Trophoblast cell (in vitro differentiated cells and primary cell): Measurements from ENCODE around the gene DNAL1.

Experiments used
- DNase-seq, 2 donors: peaks; one replicate each; pipeline ENCODE4 v3.0.0-alpha.2; 2016
- H2AFZ ChIP-seq: 2 replicates; pipeline ENCODE4 v1.6.1; 2013; ENCODE audit warnings: low read length, moderate library complexity, mild to moderate bottlenecking; ENCODE audit not compliant: insufficient read depth, poor library complexity
- H2AK5ac ChIP-seq: 2 replicates; pipeline ENCODE4 v1.6.1; 2013; ENCODE audit warnings: mild to moderate bottlenecking, low read length
- H2BK120ac ChIP-seq: 2 replicates; pipeline ENCODE4 v1.6.1; 2013; ENCODE audit warnings: low read length, mild to moderate bottlenecking, moderate library complexity; ENCODE audit not compliant: insufficient read depth, poor library complexity
- H2BK12ac ChIP-seq: 2 replicates; pipeline ENCODE4 v1.6.1; 2013; ENCODE audit warnings: mild to moderate bottlenecking, low read length, moderate library complexity
- H2BK5ac ChIP-seq: 2 replicates; pipeline ENCODE4 v1.6.1; 2013; ENCODE audit warnings: low read length, low read depth, moderate library complexity, mild to moderate bottlenecking; ENCODE audit not compliant: poor library complexity
- H3K14ac ChIP-seq: 2 replicates; pipeline ENCODE4 v1.6.1; 2013; ENCODE audit warnings: mild to moderate bottlenecking, low read length
- H3K18ac ChIP-seq: 2 replicates; pipeline ENCODE4 v1.6.1; 2013; ENCODE audit warnings: mild to moderate bottlenecking, low read length
- H3K23ac ChIP-seq: 2 replicates; pipeline ENCODE4 v1.6.1; 2013; ENCODE audit warnings: low read length
- H3K27ac ChIP-seq: 2 replicates; pipeline ENCODE4 v1.5.1; 2013; ENCODE audit warnings: low read depth, mild to moderate bottlenecking, inconsistent platforms, low read length, moderate library complexity
- H3K27me3 ChIP-seq: 2 replicates; pipeline ENCODE4 v1.6.1; 2013; ENCODE audit warnings: inconsistent platforms, mild to moderate bottlenecking, low read length, moderate library complexity; ENCODE audit not compliant: insufficient read depth
- H3K36me3 ChIP-seq, 2 experiments: 1 replicate in 1 of 2; 2 replicates in 1 of 2; pipeline ENCODE4 v1.6.1; 2013; ENCODE audit warnings: low read length in 2 of 2, mild to moderate bottlenecking in 2 of 2, moderate library complexity in 1 of 2; ENCODE audit not compliant: insufficient read depth in 2 of 2, control insufficient read depth in 1 of 2
- H3K4ac ChIP-seq: 2 replicates; pipeline ENCODE4 v1.6.1; 2013; ENCODE audit warnings: low read depth, mild to moderate bottlenecking, low read length, moderate library complexity
- H3K4me1 ChIP-seq, 2 experiments: 1 replicate in 1 of 2; 2 replicates in 1 of 2; pipeline ENCODE4 v1.6.1; 2013; ENCODE audit warnings: low read length in 2 of 2, mild to moderate bottlenecking in 2 of 2, moderate library complexity in 1 of 2; ENCODE audit not compliant: insufficient read depth in 2 of 2, control insufficient read depth in 1 of 2
- H3K4me2 ChIP-seq: 2 replicates; pipeline ENCODE4 v1.6.1; 2013; ENCODE audit warnings: inconsistent platforms, mild to moderate bottlenecking, low read length, moderate library complexity
- H3K4me3 ChIP-seq: 2 replicates; pipeline ENCODE4 v1.5.1; 2013; ENCODE audit warnings: mild to moderate bottlenecking, low read depth, low read length, inconsistent platforms
- H3K79me1 ChIP-seq: one replicate; pipeline ENCODE4 v1.6.1; 2013; ENCODE audit warnings: low read length
- H3K79me2 ChIP-seq: 2 replicates; pipeline ENCODE4 v1.6.1; 2013; ENCODE audit warnings: low read length, mild to moderate bottlenecking; ENCODE audit not compliant: control insufficient read depth, insufficient read depth, poor library complexity
- H3K9ac ChIP-seq: 2 replicates; pipeline ENCODE4 v1.6.1; 2013; ENCODE audit warnings: mild to moderate bottlenecking, low read length
- H3K9me3 ChIP-seq: 2 replicates; pipeline ENCODE4 v1.6.1; 2013; ENCODE audit warnings: low read depth, mild to moderate bottlenecking, control low read depth, inconsistent platforms, low read length; ENCODE audit not compliant: insufficient read depth
- H4K12ac ChIP-seq: 2 replicates; pipeline ENCODE4 v1.6.1; 2013; ENCODE audit warnings: low read depth, mild to moderate bottlenecking, low read length, moderate library complexity
- H4K8ac ChIP-seq: 2 replicates; pipeline ENCODE4 v1.6.1; 2013; ENCODE audit warnings: low read depth, mild to moderate bottlenecking, low read length, moderate library complexity
- H4K91ac ChIP-seq: one replicate; pipeline ENCODE4 v1.6.1; 2013; ENCODE audit warnings: low read depth, mild to moderate bottlenecking, low read length, moderate library complexity
- WGBS: extraction: QIAGEN DNeasy Blood & Tissue Kit; methylation state at CpG from one replicate; pipeline ENCODE4 v1.1.7; 2013; ENCODE audit warnings: missing lambda C conversion rate; ENCODE audit not compliant: insufficient read length, insufficient coverage; ENCODE audit errors: extremely low coverage; 5-methylcytosine and 5-hydroxymethylcytosine counted together

Gene DNAL1

DNA sequence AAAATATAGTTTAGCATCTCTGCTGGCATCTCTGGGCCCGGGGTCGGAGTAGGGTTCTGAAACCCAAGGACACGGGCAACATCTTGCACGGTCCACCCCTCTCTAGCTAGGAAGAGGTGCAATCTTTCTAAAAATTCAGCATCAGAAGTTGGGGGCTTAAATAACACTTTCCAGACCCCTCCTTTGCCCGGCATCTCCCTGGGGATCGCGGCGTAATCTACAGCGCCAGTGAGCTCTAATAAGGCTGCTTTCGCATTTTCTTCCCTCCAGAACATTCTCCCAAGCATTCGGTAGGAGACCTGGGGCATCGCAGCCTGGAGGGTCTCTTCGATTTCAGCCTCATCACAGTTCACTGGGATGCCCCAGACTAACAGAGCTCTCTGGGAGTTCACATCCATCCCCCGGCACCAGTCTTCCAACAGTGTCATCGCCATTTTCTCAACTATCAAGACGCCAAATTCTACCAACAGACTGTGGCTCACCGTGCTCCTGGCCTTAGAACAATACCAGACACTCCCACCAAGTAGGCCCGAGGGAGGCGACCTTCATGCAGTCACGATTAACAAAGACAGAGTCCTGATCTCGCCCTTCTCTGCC is 68.5 kb downstream of the DNAL1 start:
- Histone ChIP-seq H3K79me1 (peaks cover 7% of the 10 kb centered on the region), H3K4ac (peak overlapping the region; percentile 7), H4K8ac (peak overlapping the region; percentile 39), H2BK12ac (no peak overlapping the region), H2BK120ac (peak overlapping the region; percentile 3), H3K23ac (no peak overlapping the region), H3K4me2 (peak overlapping the region; percentile 62), H2AK5ac (no peak overlapping the region), H3K9me3 (no peaks in the 10 kb centered on the region), H2AFZ (peak overlapping the region; percentile 71), H2BK5ac (no peak overlapping the region), H3K4me1 (peaks cover 12 to 21% of the 10 kb centered on the region in 2 experiments), H3K14ac (peak overlapping the region; percentile 25), H4K91ac (no peak overlapping the region), H3K9ac (peak overlapping the region; percentile 2), H3K27me3 (no peaks in the 10 kb centered on the region), H3K79me2 (peaks cover 7% of the 10 kb centered on the region), H3K27ac (no peak overlapping the region), H3K4me3 (peak overlapping the region; percentile 82), H3K36me3 (peaks cover 11 to 15% of the 10 kb centered on the region in 2 experiments), H4K12ac (peak overlapping the region; percentile 1), H3K18ac (peak overlapping the region; percentile 63)
- no peak for DNase-seq
- no CpG with 5 or more reads among the region's 21 CpGs for WGBS

DNA sequence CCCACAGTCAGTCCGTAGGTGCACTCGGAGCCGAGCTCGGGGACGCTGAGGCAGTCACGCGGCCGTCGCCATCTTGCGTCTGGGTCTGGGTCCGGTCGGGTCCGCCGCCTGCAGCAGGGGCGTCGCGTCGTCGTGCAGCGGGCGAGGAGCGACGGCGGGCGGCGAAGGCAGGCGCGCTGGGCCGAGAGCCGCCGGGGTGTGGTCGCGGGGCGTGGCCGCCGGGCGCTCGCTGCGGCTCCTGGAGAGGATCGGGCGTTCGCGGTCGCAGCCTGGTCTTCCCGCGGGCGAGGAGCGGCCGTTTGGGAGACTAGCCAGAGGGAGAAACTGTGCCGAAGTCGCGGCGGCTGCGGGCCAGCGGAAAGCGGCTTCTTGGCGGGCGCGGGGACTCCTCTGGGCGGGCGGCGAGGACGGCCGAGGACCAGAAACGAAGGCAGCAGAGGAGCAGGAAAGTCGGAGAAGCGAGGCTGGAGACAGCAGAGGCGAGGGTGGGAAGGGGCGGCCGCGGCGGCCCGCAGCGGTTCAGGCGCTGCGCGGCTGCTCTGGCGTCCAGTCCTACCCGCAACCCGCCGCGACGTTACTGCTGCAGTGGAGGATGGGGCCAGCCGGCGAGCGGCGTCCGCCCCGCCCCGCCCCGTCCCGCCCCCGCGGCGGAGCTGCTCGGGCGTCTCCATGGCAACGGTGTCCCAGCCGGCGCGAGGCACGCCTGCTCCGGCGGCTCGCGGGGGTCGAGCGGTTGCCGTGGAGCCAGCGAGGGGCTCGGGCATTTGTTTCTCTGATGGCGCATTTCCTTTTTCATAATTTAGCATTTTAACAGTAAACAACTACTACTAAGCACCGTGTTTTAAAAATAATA is 69.2 kb downstream of the DNAL1 start, which contains the start of gene PNMA1:
Gene PNMA1, minus strand, starts transcription at position 582 of the 853 bp plus-strand sequence. CDS start 745 bp downstream, outside the sequence.
- H3K23ac ChIP-seq = no peak within 1 kb of the TSS
- H2AFZ ChIP-seq = peak within 1 kb of the TSS; percentile 71
- peak; percentile 85 to 92 for DNase-seq
- H2BK5ac ChIP-seq = peak within 1 kb of the TSS; percentile 47
- no peaks in the 10 kb centered on the region for H3K27me3 ChIP-seq
- peak within 1 kb of the TSS; percentile 69 for H2BK120ac ChIP-seq
- peak within 1 kb of the TSS; percentile 13 for H2BK12ac ChIP-seq
- peak within 1 kb of the TSS; percentile 1 for H4K12ac ChIP-seq
- peaks cover 7% of the 10 kb centered on the region for H3K79me2 ChIP-seq
- H2AK5ac ChIP-seq = no peak within 1 kb of the TSS
- peak within 1 kb of the TSS; percentile 39 for H4K8ac ChIP-seq
- H3K27ac ChIP-seq = peak within 1 kb of the TSS; percentile 70
- peak within 1 kb of the TSS; percentile 63 for H3K18ac ChIP-seq
- WGBS = no CpG with 5 or more reads among the region's 113 CpGs
- H3K9ac ChIP-seq = peak within 1 kb of the TSS; percentile 52
- H3K14ac ChIP-seq = peak within 1 kb of the TSS; percentile 25
- H3K4me3 ChIP-seq = peak within 1 kb of the TSS; percentile 82
- no peaks in the 10 kb centered on the region for H3K9me3 ChIP-seq
- peaks cover 7% of the 10 kb centered on the region for H3K79me1 ChIP-seq
- peak within 1 kb of the TSS; percentile 59 for H3K4ac ChIP-seq
- peak within 1 kb of the TSS; percentile 62 for H3K4me2 ChIP-seq
- peaks cover 12 to 21% of the 10 kb centered on the region in 2 experiments for H3K4me1 ChIP-seq
- peaks cover 18 to 21% of the 10 kb centered on the region in 2 experiments for H3K36me3 ChIP-seq
- H4K91ac ChIP-seq = peak within 1 kb of the TSS; percentile 87

GRCh38 chr14:73714656-73715081 is 69.9 kb downstream of the DNAL1 start:
- Histone ChIP-seq H2BK5ac (no peak overlapping the region), H3K18ac (no peak overlapping the region), H3K4me1 (peaks cover 12 to 21% of the 10 kb centered on the region in 2 experiments), H2AK5ac (no peak overlapping the region), H3K4me3 (no peak overlapping the region), H3K9me3 (no peaks in the 10 kb centered on the region), H4K12ac (no peak overlapping the region), H2BK12ac (no peak overlapping the region), H3K27me3 (no peaks in the 10 kb centered on the region), H2AFZ (no peak overlapping the region), H3K23ac (no peak overlapping the region), H3K14ac (no peak overlapping the region), H2BK120ac (no peak overlapping the region), H4K91ac (no peak overlapping the region), H3K9ac (no peak overlapping the region), H3K79me2 (peaks cover 7% of the 10 kb centered on the region), H3K79me1 (peaks cover 7% of the 10 kb centered on the region), H3K27ac (no peak overlapping the region), H3K36me3 (peaks cover 24 to 27% of the 10 kb centered on the region in 2 experiments), H3K4ac (no peak overlapping the region), H4K8ac (no peak overlapping the region), H3K4me2 (peak overlapping the region; percentile 62)
- no CpG with 5 or more reads among the region's 7 CpGs for WGBS
- no peak for DNase-seq

- H3K79me1 ChIP-seq = peaks cover 7% of the 10 kb centered on the region
These were observed 70.9 kb downstream of the DNAL1 start for GRCh38 chr14:73715707-73716106.

More at GRCh38 chr14:73715707-73716106, 70.9 kb downstream of the DNAL1 start:
- Histone ChIP-seq H3K4me1 (peaks cover 12 to 21% of the 10 kb centered on the region in 2 experiments), H3K79me2 (peaks cover 7% of the 10 kb centered on the region), H3K18ac (no peak overlapping the region), H3K14ac (no peak overlapping the region), H3K4me3 (no peak overlapping the region), H4K12ac (no peak overlapping the region), H2AK5ac (no peak overlapping the region), H4K91ac (no peak overlapping the region), H4K8ac (no peak overlapping the region), H2BK12ac (no peak overlapping the region), H3K36me3 (peaks cover 29 to 34% of the 10 kb centered on the region in 2 experiments), H3K23ac (no peak overlapping the region), H3K9ac (no peak overlapping the region), H2BK5ac (no peak overlapping the region), H3K4me2 (no peak overlapping the region), H3K4ac (no peak overlapping the region), H2BK120ac (no peak overlapping the region), H3K27ac (no peak overlapping the region), H2AFZ (no peak overlapping the region), H3K27me3 (no peaks in the 10 kb centered on the region), H3K9me3 (peaks cover 2% of the 10 kb centered on the region)
- WGBS = no CpG with 5 or more reads among the region's 4 CpGs
- no peak for DNase-seq
